Stimulated activated CD4-positive, alpha-beta T cell treated with anti-CD3 and anti-CD28 coated beads, Interleukin-1b, Interleukin-23, amount 100 ng/mL, for 24 hours (primary cell): ENCODE data around the gene UBE2D2.
A peak's percentile ranks its signal among the peaks of the same experiment; 100 is the strongest.
"Not testable (repeated sequence)": the region's sequence is repeated elsewhere in the genome, so short reads cannot be mapped to it uniquely, and the experiment has no call there.

Experiments
- DNase-seq, 4 experiments: peaks; one replicate each; pipeline ENCODE4 v3.0.0-alpha.2; 2020; ENCODE audit warnings: low read depth in 4 of 4, low spot score in 1 of 4

The UBE2D2 gene

GRCh38 chr5:139546593-139546992 is 14.5 kb upstream of the UBE2D2 start:
- not testable (repeated sequence) for DNase-seq

DNA sequence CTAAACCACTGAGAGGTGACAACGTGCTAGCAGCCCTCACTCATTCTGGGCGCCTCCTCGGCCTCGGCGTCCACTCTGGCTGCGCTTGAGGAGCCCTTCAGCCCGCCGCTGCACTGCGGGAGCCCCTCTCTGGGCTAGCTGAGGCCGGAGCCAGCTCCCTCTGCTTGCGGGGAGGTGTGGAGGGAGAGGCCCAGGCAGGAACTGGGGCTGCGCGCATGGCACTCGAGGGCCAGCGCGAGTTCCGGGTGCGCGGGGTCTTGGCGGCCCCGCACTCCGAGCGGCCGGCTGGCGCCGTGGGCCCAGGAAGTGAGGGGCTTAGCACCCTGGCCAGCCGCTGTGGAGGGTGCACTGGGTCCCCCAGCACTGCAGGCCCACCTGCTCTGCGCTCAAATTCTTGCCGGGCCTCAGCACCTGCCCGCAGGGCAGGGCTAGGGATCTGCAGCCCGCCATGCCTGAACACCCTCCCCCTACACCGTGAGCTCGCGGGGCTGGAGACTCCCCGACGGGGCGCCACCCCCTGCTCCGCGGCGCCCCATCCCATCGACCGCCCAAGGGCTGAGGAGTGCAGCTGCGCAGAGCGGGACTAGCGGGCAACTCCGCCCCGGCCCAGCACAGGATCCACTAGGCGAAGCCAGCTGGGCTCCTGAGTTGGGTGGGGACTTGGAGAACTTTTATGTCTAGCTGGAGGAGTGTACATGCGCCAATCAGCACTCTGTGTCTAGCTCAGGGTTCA is 11.8 kb upstream of the UBE2D2 start:
- DNase-seq, result no peak

GRCh38 chr5:139550051-139550872 is 10.9 kb upstream of the UBE2D2 start:
- DNase-seq, result not testable (repeated sequence)

DNA sequence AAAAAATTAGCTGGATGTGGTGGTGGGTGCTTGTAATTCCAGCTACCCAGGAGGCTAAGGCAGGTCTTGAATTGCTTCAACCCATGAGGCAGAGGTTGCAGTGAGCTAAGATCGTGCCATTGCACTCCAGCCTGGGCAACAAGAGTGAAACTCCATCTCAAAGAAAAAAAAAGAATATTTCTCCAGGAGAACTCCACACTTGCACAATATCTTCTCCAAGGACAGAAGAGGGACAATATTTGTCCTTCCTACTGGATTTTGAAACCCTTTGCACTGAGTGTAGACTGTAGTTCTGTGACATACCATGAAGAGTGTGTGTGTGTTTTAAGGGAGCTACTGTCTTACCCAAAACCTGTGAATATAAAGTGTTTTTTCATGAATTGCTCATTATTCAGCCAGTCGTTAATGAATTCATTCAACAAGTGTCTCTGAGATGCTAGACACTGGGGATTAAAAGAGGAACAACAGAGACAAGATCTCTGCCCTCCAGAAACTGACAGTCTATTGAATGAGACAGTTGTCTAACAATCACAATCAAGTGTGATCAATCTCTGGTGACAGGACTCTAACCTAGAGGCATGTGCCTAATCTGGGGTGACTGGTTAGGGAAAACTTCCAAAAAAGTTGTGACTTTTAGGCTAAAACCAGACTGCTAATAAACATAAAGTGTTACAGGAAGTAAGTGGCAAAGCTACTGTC is 9.8 kb upstream of the UBE2D2 start:
- no peak for DNase-seq

GRCh38 chr5:139552893-139553575 is 8.1 kb upstream of the UBE2D2 start:
- DNase-seq, result no peak

- DNase-seq, result no peak
Measured at GRCh38 chr5:139554264-139554663, 6.9 kb upstream of the UBE2D2 start.

GRCh38 chr5:139557811-139558210 is 3.3 kb upstream of the UBE2D2 start:
- DNase-seq, result no peak

DNA sequence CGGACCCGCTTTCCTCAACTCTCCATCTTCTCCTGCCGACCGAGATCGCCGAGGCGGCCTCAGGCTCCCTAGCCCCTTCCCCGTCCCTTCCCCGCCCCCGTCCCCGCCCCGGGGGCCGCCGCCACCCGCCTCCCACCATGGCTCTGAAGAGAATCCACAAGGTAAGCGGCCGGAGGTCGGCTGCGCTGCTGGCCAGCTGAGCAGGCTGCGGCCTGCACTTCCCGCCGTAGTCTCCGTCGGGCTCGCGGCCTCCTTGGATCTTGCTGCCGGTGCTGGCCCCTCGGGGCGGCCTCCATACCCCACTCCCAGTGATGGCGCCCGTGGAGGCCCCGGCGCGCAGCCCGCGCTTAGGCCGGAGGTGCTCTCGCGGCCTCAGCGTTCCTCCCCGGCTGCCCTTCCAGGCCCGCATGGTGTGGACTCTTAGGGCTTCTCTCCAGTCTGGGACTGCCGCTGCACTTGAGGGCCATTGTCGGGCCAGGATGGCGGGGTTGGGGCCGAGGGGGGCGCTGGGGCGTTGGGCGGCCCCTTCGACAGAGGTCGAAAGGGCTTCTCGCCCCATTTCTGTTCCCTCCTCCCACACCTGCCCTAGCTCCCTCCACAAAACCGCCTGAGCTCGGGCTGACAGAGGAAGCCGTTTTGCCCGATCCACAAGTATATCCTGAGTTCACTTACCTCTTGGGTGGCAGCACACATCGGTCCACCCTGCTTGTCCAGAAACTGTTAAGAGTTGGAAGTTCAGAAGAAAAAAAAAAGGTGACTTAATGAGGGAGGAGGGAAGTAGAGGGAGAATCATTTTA is 714 bp downstream of the UBE2D2 start:
- DNase-seq, result peak in 2 of 4 experiments; percentile 34 to 42

GRCh38 chr5:139562847-139563246 is 1.7 kb downstream of the UBE2D2 start:
- DNase-seq, result no peak

DNA sequence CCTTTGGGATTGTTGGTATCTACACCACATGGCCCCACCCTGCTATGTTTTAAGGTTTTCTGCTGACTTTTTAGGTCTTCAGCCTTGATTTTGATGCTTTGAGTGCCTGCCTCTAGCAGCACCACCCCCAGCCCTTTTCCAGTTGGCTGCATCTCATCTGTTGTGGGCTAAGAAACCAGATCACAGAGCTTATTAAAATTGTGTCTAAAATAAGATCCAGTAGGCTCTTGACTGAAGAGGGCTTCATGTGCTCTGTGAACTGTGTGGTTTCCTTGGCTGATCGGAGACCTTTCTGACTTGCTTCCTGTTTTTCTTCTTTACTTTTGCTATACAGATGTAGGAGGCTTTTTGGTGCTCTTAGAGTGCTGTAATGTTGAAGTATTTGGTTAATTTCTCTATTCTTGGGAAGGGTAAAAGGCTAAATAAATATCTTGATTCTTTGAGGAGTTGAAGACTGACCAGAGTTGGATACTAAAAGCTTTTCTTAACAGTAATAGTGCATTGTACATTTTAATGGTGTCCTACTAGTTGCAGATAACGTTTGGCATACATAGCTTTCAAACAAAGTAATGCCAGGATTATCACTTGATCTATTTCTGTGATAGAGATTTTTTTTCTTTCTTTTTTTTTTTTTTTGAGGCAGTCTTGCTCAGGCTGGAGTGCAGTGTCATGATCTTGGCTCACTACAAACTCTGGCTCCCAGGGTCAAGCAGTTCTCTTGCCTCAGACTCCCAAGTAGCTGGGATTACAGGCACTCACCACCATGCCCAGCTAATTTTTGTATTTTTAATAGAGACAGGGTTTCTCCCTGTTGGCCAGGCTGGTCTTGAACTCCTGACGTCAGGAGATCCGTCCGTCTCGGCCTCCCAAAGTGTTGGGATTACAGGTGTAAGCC is 4.5 kb downstream of the UBE2D2 start:
- no peak for DNase-seq

- no peak for DNase-seq
Measured at GRCh38 chr5:139566611-139567010, 5.5 kb downstream of the UBE2D2 start.

GRCh38 chr5:139569270-139569955 is 8.3 kb downstream of the UBE2D2 start:
- DNase-seq, result no peak

DNA sequence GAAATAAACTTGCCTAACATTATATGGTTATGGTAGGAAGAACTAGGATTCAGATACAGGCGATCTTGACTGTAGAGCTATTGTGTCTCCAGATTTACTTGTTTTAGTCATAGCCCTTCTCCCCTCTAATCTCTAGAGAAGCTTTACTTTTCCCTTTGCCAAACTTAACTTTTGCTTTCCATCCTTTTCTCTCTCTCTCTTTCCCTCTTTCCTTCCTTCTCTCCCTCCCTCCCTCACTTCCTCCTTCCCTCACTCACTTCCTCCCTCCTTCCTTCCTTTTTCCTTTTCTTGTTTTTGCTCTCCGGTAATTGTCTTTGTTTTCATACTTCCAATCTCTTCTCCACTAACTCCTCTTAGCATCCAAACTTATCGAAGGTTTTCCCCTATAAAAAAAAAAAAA is 10.4 kb downstream of the UBE2D2 start:
- no peak for DNase-seq

DNA sequence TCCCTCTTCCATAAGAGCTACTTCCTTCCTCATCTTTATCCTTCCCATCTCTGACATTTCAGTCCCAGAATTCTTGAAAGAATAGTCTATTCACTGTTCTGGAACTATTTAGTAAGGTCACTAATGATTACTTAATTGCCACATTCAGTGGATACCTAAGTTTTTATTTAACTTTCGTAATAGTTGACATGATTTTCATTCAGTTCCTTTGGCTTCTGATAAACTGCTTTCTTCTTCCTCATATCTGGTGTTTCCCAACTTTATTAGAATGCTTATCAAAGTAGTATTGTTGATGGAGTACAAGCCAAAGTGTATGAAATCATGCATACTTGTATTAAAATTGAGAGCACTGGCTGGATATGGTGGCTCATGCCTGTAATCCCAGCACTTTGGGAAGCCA is 10.8 kb downstream of the UBE2D2 start:
- DNase-seq, result no peak

DNA sequence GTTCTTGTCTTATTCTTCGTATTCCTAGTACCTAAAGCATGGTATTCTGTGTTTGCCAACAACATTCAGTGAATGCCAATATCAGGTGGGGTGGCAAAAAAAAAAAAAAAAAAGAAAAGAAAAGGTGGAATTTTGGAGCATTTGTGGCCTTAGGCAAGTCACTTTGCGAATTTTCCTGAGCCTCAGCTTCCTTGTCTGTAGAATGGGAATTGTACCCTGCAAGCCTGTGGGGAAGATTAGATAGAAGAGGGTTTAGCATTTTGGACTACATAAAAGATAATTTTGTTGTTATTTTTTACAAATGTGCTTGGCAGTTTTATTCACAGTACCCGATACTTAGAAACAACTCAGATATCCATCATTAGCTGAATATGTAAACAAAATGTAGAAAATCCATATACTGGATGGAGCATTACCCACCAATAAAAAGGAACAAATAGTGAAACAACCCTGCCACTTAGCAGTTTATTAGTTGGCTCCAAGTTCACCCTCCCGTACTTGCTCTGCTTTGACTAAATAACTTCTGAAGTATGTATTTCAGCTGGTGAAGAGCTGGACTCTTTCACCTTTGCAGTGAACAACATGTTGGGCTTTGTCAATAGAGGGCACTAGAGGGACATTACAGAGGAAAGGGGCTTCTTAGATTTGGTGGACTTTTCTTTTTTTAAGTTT is 13.6 kb downstream of the UBE2D2 start:
- no peak for DNase-seq

- DNase-seq, result no peak
Measured at GRCh38 chr5:139575313-139575646, 14.1 kb downstream of the UBE2D2 start.

DNA sequence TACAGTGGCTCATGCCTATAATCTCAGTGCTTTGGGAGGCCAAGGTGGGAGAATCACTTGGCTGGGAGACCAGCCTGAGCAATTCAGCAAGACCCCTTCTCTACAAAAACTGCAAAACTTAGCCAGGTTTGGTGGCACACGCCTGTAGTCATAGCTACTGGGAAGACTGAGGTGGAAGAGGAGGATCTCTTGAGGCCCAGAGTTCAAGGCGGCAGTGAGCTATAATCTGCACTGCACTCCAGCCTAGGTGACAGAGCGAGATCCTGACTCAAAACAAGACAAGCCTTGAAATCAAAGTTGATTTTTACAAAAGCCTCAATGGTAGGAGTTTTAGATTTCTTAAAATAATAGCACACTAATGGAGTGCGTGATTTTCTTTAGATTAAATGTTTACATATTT is 14.6 kb downstream of the UBE2D2 start:
- DNase-seq, result no peak

- DNase-seq, result no peak
Measured at GRCh38 chr5:139577689-139578290, 16.7 kb downstream of the UBE2D2 start.
